Fibroblast of skin of left biceps (primary cell): ENCODE measurements around the gene TOMM22.

Experiments used
- DNase-seq, 2 experiments: peaks; one replicate each; pipeline ENCODE4 v3.0.0-alpha.2; 2013; ENCODE audit warnings: low read depth in 2 of 2

Gene TOMM22

DNA sequence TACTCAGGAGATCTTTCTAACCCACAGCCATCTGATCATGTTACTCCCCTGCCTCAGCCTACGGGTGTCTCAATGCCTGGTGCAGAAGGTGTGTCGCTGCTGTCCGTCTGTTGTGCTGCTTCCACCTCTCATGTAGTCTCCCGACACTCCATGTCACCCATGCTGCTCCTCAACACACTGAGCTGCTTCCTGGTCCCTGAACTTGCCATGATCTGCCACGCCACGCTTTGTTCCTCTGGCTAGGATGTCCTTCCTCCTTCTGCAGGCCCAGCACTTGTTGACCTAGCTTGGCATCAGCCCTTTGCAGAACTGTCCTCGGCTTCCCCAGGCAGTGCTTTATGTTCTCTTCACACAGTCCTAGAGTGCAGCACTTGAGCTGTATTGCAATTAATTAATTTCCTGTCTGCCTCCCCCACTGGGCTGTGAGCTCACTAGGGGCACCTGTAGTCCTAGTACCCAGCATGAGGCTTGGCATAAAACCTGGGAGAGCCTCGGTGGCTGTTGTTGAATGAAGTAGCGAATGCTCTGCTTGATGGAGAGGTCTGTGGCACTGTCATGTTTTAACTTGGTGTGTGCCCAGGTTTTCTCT lies 33.5 kb downstream of the TOMM22 start:
- DNase-seq = no peak

DNA sequence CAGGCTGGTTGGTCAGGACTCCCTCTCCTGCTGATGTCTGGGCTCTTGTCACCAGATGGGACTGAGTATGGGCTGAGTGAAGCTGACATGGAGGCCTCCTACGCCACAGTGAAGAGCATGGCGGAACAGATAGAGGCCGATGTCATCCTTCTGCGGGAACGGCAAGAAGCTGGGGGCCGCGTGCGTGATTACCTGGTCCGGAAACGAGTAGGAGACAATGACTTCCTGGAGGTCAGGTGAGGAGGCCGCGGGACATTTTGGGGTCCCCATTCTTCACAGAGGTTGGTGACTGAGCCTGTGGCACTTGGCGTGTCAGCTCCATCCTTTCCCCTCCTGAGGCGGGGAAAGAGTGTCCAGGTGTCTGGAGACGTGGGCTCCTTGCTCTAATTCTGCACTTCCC lies 34.1 kb downstream of the TOMM22 start:
- no peak for DNase-seq

DNA sequence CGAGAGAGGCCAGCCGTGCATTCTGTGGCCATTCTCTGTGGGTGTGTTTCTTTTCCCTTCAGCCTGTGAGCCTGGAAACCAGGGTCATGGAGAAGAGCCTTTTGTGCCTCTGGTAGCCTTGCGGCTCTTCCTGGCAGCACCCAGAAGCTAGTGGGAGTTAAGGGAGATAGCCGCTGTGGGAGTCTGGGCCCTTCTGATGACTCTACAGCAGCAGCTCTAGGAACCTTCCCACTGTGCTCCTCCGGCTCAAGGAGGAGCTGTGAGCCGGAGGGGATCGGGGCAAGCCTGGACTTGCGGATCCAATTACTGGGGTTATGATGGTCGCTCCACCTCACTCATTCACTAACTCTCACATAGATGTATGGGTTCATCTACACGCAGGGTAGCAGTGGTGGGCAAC lies 34.5 kb downstream of the TOMM22 start:
- DNase-seq = no peak

DNA sequence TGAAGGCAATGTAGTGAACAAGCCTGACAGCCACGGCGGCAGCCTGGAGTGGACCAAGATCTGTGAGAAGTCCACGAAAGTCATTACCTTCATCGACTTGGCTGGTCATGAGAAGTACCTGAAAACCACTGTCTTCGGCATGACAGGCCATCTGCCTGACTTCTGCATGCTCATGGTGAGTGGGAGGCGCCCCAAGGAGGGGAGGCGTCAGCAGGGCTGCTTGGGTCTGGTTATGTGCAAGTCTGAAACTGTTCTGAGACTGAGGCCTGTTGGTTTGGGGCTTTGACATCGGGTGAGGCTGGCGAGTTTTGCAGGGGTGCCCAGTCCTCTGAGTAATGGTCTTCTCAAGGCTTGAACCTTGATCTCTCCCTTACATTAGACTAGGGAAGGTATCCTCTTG lies 35.1 kb downstream of the TOMM22 start:
- DNase-seq = no peak

DNA sequence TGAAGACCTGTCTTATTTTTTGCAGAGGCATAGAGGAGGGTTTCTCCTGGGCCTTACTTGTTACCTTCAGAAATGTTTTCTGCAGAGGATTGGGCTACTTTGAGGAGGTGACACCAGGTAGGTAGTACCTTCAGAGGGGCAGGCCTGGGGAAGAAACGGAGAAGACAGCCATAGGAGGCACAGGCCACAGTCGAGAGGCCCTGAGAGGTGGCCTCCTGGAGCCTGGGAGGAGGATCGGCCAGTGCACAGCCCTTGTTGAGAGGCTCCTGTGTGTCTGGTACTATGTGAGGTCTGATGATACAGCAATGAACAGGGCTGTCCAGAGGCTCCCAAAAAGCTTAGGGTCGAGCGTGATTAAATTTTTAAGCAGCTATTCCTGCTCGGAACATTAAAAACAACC lies 35.5 kb downstream of the TOMM22 start:
- DNase-seq = no peak

DNA sequence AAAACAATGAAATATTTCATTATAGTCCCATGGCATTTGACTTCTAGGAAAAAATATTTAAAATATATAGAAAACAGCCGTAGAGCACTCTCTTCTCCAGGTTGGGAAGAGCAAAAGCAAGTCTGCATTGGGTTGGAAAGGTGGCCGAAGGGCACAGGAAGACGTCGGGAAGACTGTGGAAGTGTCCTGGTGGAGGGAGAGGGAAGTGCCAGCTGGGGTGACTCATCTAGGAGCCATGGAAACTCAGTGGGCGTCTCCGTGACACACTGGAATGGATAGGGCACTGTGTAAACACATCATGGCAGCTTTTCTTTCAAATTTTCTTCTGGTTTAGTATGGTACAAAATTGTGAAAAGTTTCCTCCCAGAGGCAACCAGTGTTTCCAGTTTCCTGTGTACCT lies 36.7 kb downstream of the TOMM22 start:
- no peak for DNase-seq

DNA sequence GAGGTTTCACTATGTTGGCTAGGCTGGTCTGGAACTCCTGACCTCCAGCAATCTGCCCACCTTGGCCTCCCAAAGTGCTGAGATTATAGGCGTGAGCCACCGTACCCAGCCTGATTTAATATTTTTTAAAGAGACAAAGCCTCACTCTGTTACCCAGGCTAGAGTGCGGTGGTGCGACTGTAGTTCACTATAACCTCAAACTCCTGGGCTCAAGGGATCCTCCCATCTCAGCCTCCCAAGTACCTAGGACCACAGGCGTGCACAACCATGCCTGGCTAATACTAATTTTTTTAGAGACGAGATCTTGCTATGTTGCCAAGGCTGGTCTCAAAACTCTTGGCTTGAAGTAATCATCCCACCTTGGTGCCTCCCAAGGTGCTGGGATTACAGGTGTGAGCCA lies 37.4 kb downstream of the TOMM22 start:
- DNase-seq = no peak

DNA sequence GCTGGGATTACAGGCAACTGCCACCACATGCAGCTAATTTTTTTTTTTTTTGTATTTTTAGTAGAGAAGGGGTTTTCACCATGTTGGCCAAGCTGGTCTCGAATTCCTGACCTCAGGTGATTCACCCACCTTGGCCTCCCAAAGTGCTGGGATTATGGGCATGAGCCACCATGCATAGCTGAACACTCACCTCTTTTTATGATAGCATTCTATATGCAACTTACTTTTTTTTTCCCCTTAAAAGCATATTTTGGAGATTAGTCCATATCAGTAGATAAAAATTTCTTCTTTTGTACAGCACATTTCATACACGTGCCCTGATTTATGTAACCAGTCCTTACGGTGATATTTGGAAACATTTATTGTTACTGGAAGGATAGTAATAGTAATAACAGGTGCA lies 38.6 kb downstream of the TOMM22 start:
- no peak for DNase-seq

DNA sequence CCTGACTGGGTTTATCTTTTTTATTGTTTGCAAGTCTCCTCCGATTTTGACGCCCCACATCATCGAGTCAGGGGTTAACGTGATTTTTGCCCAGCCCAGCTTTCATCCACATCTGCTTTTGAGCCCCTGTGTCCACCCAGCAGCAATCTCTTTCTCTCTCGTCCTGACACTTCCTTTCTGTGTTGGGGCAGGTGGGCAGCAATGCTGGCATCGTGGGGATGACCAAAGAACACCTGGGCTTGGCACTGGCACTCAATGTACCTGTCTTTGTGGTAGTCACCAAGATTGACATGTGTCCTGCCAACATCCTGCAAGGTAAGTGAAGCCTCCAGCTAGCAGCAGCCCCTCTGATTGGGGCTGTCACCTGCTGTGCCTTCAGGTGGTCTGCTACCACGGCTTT lies 39.8 kb downstream of the TOMM22 start:
- no peak for DNase-seq

DNA sequence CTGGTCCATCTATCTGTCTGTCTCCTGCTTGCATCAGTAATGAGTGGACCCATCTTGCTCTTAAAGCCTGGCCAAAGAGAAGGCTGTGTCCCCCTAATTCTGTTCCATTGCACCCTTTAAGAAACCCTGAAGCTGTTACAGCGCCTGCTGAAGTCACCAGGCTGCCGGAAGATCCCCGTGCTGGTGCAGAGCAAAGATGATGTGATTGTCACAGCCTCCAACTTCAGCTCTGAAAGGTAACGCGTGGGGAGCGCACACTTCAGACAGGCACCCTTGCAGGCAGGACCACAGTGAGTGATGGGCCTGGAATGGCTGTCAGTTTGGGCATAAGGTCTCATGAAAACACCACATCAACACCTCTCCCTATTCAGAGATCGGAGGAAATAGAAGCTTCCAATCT lies 42.4 kb downstream of the TOMM22 start:
- DNase-seq = no peak

DNA sequence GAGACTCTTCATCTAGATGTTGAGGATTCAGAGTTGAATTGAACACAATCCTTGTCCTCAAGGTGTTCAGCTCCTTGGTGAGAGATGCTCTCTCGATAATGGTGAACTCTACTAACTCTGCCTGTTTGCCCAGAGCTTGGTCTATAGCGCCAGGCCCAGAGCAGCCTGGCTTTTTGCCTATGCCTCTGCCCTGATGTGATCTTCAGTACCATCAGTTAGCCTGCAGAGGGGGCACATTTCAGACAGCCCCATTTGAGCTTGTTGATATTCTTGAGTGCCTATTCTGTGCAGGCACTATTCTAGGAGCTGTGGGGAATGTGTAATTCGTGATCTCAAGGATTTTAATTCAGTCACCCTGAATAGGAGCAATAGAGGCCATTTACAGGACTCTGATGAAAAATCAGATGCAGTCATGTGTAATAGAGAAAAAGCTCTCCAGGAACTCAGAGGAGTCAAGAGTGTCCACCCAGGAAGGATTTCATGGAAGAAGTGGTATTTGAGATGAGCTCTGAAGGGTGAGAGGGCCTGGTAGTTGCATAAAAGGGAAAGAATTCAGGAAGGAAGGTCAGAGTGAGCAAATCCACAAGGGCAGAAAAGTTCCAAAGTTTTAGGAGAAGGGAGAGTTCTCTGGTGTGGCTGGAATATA lies 43.3 kb downstream of the TOMM22 start:
- DNase-seq = no peak

DNA sequence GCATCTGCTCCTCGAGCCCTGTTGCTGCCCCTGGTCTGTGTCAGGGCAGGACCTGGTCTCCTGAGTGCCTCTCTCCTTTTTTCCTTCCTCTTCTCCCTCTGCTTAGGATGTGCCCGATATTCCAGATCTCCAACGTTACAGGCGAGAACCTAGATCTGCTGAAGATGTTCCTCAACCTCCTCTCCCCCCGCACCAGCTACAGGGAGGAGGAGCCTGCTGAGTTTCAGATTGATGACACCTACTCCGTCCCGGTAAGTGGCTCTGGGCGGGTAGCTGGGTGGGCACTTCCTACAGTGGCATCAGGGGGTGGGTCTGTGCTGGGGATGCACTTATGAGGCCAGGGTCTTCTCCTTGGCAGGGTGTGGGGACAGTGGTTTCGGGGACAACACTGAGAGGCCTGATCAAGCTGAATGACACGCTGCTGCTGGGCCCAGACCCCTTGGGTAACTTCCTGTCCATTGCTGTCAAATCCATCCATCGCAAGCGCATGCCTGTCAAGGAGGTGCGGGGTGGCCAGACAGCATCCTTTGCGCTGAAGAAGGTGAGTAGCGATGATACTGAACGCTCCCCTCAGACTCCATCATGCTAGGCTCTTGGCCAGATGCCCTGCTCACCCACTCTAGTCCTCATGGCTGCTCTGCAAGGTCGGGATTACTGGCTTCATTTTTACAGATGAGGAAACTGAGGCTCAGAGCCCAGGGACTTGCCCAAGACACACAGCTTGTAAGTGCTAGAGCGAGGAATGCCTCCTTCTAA lies 44.3 kb downstream of the TOMM22 start:
- no peak for DNase-seq

DNA sequence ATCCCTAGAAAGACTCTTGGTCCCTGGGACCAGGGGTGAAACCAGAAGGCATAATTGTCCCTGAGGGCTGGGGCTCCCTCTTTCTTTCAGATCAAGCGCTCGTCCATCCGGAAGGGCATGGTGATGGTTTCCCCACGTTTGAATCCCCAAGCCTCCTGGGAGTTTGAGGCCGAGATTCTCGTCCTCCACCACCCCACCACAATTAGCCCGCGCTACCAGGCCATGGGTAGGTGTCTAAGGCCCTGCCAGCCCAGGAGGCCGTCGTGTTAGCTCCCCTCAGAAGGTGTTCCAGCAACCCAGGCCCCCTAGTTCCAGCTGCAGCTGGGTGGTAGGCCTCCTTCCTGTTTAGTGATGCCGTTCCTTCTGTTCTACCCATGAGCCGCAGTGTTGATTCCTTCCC lies 45.4 kb downstream of the TOMM22 start:
- DNase-seq = no peak

DNA sequence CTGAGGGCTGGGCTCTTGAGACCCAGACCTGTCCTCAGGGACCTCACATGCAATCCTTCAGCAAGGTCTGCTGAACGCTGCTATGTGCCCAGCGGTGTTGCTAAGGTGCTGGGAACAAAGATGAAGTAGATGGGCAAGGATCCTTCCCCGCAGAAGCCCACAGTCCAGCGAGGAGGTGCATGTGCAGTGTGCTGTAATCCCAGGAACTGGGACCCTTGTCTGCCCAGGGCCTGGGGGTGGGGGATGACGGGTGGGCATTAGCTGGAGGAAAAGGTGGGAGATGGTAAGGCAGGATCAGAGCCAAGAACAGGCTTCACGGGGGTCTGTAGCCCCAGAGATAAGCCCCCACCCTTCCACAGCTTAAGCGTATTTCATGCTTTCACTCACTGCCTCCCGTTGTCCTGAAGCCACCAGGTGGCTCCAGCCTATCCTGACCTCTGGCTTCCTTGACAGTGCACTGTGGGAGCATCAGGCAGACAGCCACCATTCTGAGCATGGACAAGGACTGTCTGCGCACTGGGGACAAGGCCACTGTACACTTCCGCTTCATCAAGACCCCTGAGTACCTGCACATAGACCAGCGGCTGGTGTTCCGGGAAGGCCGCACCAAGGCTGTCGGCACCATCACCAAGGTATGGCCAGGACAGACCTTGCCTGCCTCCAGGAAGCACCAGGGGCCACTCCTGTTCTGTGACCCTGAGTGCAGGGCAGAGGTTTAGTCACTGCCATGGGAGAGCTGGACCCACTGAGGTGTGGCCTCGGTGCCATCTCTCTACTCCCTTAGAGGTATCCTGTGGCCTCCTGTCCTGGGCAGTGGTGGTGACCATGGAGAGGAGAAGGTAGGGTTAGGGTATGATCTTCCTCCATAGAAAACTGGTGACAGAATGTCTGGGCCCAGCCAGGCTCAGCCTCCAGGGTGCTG lies 46.0 kb downstream of the TOMM22 start:
- DNase-seq = no peak

DNA sequence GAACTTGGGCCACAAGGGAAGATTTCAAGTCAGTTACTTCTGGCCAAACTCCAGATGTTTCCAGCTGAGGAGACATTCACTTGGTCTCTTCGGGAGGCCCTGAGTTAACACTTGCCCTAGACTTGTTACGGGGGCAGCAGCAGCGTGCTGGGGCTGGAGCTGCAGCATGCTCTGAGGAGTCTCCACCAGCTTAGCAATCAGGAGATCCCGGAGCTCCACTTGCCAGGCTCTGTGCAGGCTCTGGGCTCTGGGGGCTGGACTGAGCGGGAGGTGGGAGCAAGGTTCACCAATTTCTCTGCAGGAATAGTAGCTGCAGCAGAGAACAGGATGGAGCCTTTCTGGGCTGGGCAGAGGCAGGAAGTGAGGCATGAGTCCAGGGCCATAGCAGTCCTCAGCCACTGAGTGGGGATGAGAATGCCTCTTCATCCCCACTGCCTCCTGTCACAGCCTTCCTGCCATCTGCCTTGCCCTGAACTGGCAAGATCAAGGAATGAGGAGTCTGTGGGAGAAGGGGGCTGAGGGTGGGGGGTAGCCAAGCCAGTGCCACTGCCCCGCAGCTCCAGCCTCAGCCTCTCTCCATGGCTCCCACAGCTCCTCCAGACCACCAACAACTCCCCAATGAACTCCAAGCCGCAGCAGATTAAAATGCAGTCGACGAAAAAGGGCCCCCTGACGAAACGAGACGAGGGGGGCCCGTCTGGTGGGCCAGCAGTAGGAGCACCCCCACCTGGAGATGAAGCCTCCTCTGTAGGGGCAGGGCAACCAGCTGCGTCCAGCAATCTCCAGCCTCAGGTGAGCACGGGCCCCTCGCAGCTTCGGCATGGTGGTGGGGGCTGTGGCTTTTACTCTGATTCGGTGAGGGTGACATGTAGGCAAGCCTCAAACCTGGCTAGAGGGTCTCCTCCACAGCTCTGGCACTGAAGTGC lies 47.4 kb downstream of the TOMM22 start:
- no peak for DNase-seq

DNA sequence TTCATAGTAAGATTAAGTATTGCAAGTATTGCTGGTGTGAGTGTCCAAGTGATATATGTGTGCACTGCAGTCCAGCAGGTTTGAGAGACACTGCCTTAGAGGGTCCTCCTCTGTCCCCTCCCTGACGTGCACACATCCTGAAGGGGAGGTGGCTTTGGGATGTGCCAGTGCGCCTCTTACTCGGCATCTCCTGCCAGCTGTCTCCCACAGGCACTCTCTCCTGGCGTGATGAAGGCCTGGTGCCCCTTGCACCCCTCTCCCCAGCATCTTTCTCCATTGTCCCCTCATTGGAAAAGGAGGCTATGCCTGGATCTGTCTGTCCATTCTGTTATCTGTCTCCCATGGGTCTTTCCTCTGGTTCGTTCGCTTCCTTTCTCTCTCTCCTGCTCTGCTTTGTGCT lies 48.2 kb downstream of the TOMM22 start:
- DNase-seq = no peak

DNA sequence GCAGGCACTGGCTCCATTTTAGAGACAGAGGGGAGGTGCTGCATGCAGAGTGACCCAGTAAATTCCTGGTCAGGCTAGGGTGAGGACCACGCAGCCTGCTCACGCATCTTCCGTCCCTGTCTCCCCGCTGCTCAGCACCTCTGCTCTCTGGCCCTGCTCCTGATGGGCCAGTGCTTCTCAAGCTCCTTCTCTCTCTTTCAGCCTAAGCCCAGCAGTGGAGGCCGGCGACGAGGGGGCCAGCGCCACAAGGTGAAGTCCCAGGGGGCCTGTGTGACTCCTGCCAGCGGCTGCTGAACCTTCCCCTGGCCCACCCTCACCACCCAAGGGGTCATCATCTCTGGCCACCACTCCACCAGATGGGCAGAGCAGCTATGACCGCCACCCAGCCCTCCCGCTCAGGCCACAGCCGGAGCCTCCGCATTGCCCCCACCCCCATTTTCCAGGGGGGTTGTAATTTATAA lies 48.7 kb downstream of the TOMM22 start:
- DNase-seq = no peak

DNA sequence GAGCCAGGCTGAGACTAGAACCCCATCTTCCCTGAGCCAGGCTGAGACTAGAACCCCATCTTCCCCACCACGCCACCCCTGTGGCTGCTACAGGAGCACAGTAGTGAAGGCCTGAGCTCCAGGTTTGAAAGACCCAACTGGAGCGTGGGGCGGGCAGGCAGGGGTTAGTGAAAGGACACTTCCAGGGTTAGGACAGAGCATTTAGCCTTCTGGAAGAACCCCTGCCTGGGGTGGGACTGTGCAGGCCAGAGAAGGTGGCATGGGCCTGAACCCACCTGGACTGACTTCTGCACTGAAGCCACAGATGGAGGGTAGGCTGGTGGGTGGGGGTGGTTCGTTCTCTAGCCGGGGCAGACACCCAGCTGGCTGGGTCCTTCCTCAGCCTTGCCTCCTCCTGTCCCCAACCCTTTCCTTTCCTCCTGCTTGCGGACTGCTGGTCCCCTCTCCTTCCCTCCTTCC lies 50.0 kb downstream of the TOMM22 start:
- DNase-seq = no peak

DNA sequence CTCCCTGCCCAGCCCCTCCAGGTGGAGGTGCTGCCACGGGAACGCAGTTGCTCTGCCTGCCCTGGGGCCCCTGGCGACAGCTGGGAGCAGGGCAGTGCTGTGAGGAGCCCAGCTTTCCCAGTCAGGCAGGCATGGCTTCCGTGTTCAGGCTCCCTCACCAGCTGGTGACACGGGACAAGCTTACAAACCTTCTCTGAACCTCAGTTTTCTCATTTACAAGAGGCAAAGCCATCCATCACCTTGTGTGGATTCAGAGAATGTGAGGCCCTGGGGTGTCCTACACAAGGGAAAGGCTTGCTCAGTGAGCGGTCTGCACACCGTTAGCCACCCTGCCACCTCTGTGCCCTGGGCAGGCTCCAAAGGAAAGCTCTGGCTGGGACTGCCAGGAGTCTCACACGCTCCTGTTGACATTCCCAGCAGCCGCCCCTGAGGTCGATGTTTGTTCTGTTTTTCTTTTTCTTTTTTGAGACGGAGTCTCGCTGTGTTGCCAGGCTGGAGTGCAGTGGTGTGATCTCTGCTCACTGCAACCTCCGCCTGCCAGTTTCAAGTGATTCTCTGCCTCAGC lies 50.6 kb downstream of the TOMM22 start:
- DNase-seq = no peak

DNA sequence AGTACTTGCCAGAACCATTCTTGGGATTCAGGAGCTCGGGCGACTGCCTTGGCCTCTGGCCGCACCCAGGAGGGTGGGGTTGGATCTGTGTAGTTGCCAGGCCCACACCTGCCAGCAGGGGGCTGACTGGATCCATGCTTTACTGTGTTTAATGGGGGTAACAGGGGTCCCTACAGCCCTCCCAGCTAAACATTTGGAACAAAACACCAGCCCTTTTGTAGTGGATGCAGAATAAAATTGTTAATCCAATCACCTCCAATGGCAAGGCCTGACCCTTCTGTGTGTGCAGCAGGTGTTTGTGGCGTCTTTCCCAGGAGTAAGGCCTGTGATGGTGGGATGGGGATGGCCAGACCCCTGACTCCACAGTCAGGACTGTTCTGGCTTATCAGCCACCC lies 51.6 kb downstream of the TOMM22 start:
- no peak for DNase-seq
